GM19467 (cell line): Measurements from ENCODE around the gene MYO3B.
"Not testable (repeated sequence)": the region's sequence is repeated elsewhere in the genome, so short reads cannot be mapped to it uniquely, and the experiment has no call there.

Experiments
- ATAC-seq: cut with Tn5 transposase; IDR thresholded peaks from one replicate; pipeline ENCODE4 v1.9.1; 2021; ENCODE audit warnings: mild to moderate bottlenecking, moderate library complexity; ENCODE audit not compliant: unreplicated experiment

The MYO3B gene

DNA sequence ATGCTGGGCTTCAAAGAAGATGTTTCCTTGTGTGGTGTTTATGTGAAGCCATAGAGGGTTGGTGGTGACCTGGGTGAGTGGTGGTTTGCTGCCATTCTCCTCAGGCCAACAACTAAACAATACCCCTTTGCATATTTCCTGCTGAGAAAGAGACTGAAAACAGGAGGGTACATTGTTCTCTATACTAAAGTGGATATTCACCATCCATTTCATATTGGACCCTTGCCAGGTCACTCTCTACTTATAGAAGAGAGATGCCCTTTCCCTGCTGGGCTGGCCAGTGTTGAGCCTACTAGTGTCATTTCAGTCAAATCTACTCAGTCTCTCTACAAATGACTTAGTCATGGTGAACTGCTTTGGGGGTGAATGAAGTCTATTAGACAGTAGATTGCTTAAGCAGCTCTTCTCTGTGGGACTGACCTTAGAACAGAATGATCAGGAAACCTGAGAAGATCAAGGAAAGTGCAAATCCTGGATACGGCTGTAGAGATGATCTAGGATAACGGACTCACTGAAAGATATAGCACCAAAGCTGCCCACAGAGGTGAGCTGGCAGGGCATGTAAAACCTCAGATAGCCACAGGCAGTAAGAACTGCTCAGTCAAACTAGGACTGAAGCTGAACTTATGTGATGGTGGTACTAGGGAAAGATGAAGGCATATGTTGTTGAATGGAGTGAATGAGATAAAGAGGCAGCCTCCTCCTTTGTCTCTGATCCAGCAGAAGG lies 154.9 kb downstream of the MYO3B start:
- ATAC-seq, result no peak

- no peak for ATAC-seq
Observed at GRCh38 chr2:170335351-170335750, 157.4 kb downstream of the MYO3B start.

GRCh38 chr2:170336408-170336807 lies 158.5 kb downstream of the MYO3B start:
- no peak for ATAC-seq

DNA sequence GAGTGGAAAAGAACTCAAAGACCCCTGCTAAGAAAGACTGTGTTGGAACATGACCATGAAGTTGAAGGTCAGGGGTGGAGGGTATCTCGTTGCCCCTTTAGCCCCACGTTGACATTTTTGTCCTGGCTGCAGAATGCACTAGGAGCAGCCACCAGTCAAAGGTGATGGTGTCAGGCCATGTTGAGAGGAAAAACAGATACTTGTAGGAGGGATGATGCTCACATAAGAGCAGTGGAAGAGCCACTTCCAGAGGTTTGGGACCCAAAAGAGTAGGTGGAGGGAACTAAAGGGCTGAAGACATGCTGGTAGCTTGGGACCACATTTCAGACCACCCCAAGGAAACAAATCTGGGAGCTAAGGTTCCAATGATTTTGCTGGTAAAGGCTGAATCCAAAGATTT lies 159.0 kb downstream of the MYO3B start:
- no peak for ATAC-seq

DNA sequence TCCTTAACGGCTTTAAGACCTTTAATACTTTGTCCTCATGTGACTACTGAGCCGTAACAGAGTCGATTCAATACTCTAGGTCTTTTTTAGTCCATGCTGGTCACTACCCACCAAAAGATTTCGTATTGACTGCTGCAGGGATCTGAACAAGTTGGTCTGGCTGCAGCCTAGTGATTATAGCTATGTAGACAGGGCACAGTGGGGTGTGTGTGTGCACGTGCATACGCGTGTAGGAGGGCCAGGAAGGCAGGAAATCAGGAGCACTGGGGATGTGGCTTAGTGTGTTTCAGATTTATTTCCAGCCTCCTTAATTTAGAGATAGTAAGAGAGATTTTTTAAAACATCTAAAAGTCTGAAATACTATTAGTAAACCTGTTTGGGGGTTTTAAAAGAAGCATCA lies 161.4 kb downstream of the MYO3B start:
- no peak for ATAC-seq

- no peak for ATAC-seq
Observed at GRCh38 chr2:170339750-170340692, 162.1 kb downstream of the MYO3B start.

- ATAC-seq, result no peak
Observed at GRCh38 chr2:170340693-170341068, 162.7 kb downstream of the MYO3B start.

DNA sequence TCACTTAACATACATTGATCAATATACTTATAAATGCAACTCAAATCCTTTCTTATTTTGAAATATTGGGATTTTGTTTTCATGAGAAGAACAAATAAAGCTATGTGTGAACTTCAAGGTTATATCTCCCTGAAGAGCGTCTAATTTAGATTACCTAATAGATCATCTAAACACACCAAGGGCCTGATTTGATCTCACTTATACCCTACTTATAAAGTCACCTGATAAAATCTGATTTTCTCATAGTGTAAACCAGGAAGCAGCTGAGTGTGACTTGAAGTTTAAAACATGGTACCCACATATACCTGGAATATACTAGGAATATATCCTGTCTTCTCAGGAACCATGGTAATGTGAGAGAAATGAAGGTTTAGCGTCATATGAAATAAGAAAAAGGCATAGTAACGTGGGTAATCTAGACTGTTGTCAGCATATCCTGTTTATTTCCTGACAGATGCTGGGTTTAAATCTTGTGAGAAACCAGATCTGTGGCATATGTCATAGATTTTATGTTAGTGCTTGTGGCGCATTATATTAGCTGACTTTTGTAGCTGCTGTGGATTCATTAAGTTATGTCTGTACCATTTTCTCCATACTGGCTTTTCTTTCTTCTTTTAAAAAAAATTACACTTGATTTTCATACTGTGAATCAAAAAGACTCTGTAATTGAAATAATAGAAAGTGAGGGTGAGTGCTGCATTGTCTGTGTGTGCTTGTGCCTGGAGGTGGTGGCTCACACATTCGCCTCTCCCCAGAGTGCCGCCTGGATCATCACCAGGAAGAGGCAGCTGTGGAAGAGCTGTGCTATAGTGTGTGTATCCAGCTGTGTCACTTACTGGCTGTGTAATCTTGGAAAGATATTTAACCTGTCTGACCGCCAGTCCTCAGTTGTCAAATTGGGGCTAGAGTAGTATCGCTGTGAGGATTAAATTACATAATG lies 164.0 kb downstream of the MYO3B start:
- ATAC-seq, result no peak

- ATAC-seq, result no peak
Observed at GRCh38 chr2:170344663-170345346, 166.9 kb downstream of the MYO3B start.

DNA sequence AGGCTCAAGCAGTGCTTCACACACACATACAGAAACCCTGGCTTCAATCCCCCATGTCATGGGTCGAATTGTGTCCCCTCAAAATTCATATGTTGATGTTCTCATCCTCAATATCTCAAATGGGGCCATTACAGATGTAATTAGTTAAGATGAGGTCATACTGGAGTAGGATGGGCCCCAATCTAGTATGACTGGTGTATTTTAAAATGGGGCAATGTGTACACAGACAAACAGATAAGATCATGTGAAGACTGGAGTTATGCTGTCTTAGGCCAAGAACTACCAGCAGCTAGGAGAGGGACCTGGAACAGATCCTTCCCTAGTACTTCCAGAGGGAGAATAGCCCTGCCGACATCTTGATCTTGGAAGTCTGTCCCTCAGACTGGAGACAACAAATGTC lies 167.7 kb downstream of the MYO3B start:
- ATAC-seq, result no peak

DNA sequence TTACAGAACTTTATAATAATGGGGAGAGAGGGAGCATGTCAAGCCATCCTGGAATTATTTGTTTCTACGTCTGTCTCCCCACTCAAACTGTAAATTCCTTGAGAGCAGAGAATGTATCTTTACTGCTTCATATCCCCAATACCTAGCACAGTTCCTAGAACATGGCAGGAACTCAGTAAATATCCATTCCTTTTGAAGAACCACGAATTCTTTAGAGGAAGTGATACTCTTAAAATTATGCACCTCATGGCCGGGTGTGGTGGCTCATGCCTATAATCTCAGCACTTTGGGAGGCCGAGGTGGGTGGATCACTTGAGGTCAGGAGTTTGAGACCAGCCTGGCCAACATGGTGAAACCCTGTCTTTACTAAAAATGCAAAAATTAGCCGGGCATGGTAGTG lies 171.3 kb downstream of the MYO3B start:
- ATAC-seq, result not testable (repeated sequence)

GRCh38 chr2:170350929-170351826 lies 173.2 kb downstream of the MYO3B start:
- no peak for ATAC-seq

- ATAC-seq, result no peak
Observed at GRCh38 chr2:170353723-170354122, 175.8 kb downstream of the MYO3B start.

DNA sequence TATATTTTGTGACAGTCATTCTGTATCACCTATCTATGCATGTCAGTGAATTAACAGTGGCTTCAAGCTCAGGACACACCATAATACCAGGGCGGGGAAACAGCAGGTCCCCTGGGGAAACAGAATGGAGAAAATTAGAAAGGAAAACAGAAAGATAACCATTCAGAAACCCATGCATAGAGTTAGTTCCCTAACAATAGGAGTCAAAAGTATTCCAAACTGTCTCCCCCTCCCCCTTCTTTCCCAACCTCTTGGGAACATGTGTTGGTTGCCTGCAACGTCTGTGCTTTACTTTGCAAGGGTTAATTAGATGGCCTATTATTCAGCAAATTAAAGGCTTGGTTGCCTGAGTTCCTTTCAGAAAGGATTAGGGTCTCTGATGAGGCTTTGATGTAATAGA lies 176.4 kb downstream of the MYO3B start:
- no peak for ATAC-seq

DNA sequence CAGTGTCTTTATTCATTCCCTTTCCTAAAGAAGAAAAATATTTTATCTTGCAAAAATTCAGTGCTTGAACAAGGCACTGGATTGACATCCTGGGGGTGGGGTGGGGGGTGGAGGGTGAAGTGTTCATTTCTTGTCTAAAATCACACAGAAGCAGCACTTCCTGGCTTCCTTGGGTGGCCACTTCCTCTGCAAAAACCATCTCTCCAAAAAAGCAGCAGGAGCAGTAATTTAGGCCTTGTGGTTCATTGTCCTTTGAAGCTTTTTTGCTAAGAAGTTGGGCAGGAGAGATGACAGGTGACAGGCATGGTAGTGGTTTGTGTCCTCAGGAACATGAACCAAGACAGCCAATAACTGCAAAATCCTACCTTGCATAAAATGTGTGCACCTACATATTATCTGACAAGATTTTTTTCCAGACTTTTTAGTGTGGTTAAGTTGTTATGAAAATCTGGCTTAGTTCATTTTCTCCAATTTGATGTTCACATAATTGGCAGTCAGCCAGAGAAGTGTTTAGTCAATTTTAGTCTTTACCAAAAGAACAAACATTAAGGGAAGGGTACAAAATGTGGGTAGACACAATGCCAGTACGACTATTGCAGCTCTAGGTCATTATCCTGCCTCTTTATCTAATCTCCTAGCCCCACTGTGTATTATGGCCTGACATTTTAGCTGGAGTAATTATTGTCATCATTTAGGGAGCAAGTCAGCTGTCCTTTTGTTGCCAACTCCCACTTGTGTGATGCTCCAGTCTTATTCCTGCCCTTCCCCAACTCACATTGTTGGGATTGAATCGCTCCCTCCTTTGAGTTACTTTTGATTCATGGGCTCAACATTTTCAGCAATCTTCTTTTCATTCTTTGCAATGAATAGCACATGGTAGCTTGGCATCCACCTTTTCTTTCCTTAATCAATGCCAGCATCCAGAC lies 177.2 kb downstream of the MYO3B start:
- ATAC-seq, result no peak

GRCh38 chr2:170359466-170359865 lies 181.5 kb downstream of the MYO3B start:
- ATAC-seq, result no peak

DNA sequence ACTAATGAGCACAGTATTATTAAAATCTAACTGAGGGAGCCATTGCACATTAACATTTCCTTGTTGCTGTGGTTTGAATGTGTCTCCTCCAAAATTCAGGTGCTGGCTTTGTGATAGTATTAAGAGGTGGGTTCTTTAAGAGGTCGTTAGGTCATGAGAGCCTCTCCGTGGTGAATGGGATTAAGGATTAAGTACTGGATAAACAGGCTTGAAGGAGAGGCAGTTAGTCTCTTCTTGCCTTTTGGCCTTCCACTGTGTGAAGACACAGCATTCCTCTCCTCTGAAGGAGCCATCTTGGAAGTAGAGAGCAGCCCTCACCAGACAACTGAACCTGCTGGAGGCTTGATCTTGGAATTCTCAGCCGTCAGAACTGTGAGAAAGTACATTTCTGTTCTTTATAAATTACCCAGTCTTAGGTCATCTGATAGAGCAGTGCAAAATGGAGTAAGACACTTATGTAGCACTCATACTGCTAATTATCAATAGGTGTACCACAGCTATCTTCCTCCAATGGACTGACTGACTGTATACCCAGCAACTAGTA lies 182.7 kb downstream of the MYO3B start:
- ATAC-seq, result no peak
